Measurements from ENCODE around the gene MCRS1. TPM values are rescaled to one million over a fixed set of nuclear protein-coding genes. Genes with fewer than 3 reads are reported as not detected.

MCRS1 gene
- total RNA-seq, 1 donor from 2014 or later = 61.8 TPM

DNA sequence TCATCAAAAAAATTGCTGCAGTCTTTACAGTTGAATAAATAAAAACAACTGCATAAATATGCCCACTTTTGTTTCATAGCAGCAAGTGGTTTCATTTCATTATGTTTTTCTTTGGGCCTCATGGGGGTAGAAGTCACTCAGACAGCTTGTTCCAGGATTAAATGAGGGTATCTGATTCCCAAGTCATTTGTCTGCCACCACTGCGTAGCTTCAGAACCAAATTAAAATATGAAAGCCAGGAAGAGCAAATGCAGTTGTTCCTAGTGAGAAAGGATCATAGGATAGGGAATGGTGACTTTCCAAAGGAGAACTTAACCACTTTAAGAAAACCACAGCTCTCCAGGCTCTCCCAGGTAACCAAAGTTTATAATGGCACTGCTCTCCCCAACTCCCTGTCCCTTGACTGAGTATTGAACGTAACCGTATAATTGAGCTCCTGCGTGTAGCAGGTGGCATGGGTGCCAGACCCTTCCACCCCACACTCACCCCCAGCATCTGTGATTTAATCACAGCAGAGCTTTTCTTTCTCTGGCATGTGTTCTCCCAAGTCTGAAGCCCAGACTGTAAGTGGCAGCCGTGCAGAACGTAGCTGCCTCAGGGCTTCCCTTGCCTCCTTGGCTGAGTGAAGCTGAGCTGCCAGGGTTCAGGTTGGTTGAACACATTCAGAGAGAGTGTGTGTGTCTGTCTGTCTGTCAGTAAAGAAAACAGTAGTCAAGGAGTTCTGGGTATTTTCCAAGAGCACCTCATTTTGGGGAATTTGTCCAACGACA lies 40.4 kb downstream of the MCRS1 start:
- H3K4me1 Mint-ChIP-seq (ENCODE audit: unreplicated experiment) = peaks cover 3% of the 10 kb centered on the region
- no peaks in the 10 kb centered on the region for H3K9me3 Mint-ChIP-seq
- H3K27me3 Mint-ChIP-seq = no peaks in the 10 kb centered on the region
- no peak for DNase-seq (ENCODE audit: extremely low spot score, unreplicated experiment)
- no peak overlapping the region for H3K27ac Mint-ChIP-seq
- H3K4me3 Mint-ChIP-seq = no peak overlapping the region
- TF ChIP-seq, protein P1, sequence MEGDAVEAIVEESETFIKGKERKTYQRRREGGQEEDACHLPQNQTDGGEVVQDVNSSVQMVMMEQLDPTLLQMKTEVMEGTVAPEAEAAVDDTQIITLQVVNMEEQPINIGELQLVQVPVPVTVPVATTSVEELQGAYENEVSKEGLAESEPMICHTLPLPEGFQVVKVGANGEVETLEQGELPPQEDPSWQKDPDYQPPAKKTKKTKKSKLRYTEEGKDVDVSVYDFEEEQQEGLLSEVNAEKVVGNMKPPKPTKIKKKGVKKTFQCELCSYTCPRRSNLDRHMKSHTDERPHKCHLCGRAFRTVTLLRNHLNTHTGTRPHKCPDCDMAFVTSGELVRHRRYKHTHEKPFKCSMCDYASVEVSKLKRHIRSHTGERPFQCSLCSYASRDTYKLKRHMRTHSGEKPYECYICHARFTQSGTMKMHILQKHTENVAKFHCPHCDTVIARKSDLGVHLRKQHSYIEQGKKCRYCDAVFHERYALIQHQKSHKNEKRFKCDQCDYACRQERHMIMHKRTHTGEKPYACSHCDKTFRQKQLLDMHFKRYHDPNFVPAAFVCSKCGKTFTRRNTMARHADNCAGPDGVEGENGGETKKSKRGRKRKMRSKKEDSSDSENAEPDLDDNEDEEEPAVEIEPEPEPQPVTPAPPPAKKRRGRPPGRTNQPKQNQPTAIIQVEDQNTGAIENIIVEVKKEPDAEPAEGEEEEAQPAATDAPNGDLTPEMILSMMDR (conservative IDR thresholded peaks at IDR 0.05) = no peak
- H3K36me3 Mint-ChIP-seq = peaks cover 19% of the 10 kb centered on the region

DNA sequence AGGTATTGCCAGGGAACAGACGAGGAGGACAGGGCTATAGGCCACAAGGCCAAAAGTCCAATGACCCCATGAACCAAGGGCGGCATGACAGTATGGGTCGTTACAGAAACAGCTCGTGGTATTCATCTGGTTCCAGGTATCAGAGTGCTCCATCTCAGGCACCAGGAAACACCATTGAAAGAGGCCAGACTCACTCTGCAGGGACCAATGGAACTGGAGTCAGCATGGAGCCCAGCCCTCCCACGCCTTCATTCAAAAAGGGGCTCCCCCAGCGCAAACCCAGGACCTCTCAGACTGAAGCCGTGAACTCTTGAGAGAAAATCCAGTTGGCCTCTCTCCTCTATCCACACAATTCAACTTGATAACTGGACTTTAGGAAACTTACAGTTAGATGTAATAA lies 42.0 kb downstream of the MCRS1 start:
- no peak overlapping the region for H3K4me3 Mint-ChIP-seq
- DNase-seq (ENCODE audit: extremely low spot score, unreplicated experiment) = no peak
- H3K36me3 Mint-ChIP-seq = peaks cover 19% of the 10 kb centered on the region
- TF ChIP-seq, protein P1 (conservative IDR thresholded peaks at IDR 0.05) = no peak
- H3K27ac Mint-ChIP-seq = no peak overlapping the region
- H3K9me3 Mint-ChIP-seq = no peaks in the 10 kb centered on the region
- H3K27me3 Mint-ChIP-seq = no peaks in the 10 kb centered on the region
- H3K4me1 Mint-ChIP-seq (ENCODE audit: unreplicated experiment) = peaks cover 3% of the 10 kb centered on the region

DNA sequence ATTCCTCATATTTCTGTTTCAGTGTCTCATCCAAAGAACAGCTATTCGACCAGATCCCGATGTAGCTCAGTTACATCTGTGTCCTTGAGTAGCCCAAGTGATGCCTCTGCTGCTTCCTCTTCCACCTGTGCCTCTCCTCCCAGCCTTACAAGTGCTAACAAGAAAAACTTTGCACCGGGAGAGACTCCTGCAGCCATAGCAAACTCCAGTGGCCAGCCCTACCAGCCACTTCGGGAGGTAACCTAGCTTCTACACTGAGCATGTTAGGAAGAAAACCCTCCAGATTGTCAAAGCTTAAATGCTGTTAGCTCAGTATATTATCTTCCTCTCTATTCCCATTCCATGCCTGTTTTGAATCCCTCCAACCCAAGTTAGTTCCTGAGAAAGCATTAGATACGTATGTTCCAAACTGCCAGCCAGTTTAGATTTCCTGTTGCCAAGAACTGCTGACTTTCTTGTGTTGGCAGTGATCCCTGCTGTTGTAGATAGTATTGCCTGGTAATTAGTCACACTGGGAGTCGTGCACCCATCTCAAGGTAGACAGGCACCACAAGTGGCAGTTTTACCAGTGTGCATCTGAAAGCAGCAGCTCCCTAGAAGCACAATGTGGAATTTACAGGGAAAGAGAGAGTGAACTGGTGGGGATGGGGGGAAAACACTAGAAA lies 43.1 kb downstream of the MCRS1 start:
- Mint-ChIP-seq H3K27ac (no peak overlapping the region), H3K4me1 (ENCODE audit: unreplicated experiment) (peaks cover 3% of the 10 kb centered on the region), H3K27me3 (no peaks in the 10 kb centered on the region), H3K9me3 (no peaks in the 10 kb centered on the region), H3K36me3 (peaks cover 16% of the 10 kb centered on the region), H3K4me3 (no peak overlapping the region)
- TF ChIP-seq, protein P1 (conservative IDR thresholded peaks at IDR 0.05) = no peak
- no peak for DNase-seq (ENCODE audit: extremely low spot score, unreplicated experiment)

DNA sequence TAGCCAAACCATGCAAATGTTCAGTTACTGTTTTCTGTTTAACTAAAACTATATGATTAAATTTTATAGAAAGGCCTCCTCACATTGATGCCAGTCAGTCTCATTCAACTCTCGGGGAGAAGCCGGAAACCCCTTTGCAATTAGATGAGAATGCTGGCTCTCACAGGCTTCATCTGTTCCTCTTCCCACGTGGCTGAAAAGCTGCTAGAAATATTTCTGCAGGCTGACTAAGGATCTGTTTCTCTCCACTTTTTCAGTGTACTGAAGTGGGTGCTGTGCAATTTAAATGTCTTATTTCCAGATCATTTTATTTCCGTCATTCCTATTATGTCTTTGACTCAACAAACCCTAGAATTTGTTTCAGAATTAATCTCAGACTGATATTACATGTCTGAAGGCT lies 46.6 kb downstream of the MCRS1 start:
- no peaks in the 10 kb centered on the region for H3K27me3 Mint-ChIP-seq
- DNase-seq (ENCODE audit: extremely low spot score, unreplicated experiment) = no peak
- no peaks in the 10 kb centered on the region for H3K4me1 Mint-ChIP-seq (ENCODE audit: unreplicated experiment)
- no peaks in the 10 kb centered on the region for H3K9me3 Mint-ChIP-seq
- peaks cover 18% of the 10 kb centered on the region for H3K36me3 Mint-ChIP-seq
- TF ChIP-seq, protein P1 (conservative IDR thresholded peaks at IDR 0.05) = no peak
- no peak overlapping the region for H3K27ac Mint-ChIP-seq
- no peak overlapping the region for H3K4me3 Mint-ChIP-seq

DNA sequence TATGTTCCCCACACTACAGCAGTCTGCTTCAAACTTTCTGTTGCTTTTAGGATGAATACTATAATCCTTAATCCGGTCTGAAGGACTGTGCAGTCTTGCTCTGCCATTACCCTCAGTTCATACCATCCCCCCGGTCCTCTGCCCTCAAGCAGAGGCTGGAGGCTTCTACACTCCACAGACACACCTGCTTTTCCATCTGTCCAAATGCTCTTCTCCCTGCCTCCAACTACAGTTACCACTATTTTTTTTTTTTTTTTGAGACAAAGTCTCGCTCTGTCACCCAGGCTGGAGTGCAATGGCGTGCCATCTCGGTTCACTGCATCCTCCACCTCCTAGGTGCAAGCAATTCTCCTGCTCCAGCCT lies 48.4 kb downstream of the MCRS1 start:
- peaks cover 7% of the 10 kb centered on the region for H3K36me3 Mint-ChIP-seq
- no peak for DNase-seq (ENCODE audit: extremely low spot score, unreplicated experiment)
- H3K4me1 Mint-ChIP-seq (ENCODE audit: unreplicated experiment) = no peaks in the 10 kb centered on the region
- H3K4me3 Mint-ChIP-seq = no peak overlapping the region
- TF ChIP-seq, protein P1 (conservative IDR thresholded peaks at IDR 0.05) = no peak
- H3K9me3 Mint-ChIP-seq = no peaks in the 10 kb centered on the region
- no peak overlapping the region for H3K27ac Mint-ChIP-seq
- H3K27me3 Mint-ChIP-seq = no peaks in the 10 kb centered on the region
